Measurements from ENCODE around the gene CCNDBP1. TPM values are rescaled to one million over a fixed set of nuclear protein-coding genes. Genes with fewer than 3 reads are reported as not detected.
A peak's percentile ranks its signal among the peaks of the same experiment; 100 is the strongest.
"Not testable (repeated sequence)": the region's sequence is repeated elsewhere in the genome, so short reads cannot be mapped to it uniquely, and the experiment has no call there.

CCNDBP1 gene
- polyA plus RNA-seq, 3 donors, result 47.0 to 56.4 (median 52.6) TPM

DNA sequence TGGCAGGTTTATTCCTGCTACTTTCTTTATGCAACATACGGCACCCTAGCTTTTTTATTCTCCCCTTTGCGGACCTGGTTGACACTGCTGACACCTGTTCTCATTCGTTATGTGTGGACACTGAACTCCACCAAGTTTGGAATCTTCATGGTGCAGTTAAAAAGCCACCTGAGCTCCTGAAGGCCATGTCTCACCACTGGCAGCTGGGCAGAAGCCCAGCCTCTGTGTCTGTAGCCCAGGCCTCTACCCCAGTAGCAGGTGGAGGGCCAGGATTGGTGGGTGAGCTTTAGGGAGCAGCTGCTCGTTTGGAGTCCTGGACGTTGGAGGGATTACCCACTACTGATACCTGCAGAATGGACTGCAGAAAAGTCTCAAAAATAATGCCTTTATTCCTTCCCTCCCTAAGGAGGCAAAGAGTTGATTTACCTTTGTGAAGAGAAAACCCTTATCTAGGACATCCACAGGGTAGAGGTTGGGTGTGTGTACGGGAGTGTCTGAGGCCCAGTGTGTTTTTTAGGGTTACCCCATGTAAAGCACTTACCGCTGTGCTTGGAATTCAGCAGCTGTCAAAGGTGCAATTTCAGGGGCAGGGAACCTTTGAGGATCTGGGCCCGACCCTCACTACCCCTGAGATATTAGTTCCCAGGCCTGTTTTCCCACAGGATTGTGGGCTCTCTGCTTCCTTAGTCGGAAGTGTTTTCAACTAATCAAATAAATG lies 637 bp upstream of the CCNDBP1 start:
- no peak for DNase-seq

DNA sequence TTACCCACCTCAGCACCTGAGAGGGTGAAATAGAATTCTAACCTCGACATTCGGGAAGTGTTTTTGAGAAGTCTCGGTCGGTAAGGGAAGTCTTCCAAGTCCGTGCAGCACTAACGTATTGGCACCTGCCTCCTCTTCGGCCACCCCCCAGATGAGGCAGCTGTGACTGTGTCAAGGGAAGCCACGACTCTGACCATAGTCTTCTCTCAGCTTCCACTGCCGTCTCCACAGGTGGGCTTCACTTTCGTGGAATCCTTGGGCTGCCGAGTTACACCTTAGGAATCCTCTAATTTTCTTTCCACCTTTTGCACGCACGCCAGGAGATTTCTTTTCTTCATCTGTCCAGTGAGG lies 775 bp downstream of the CCNDBP1 start:
- DNase-seq, result no peak

DNA sequence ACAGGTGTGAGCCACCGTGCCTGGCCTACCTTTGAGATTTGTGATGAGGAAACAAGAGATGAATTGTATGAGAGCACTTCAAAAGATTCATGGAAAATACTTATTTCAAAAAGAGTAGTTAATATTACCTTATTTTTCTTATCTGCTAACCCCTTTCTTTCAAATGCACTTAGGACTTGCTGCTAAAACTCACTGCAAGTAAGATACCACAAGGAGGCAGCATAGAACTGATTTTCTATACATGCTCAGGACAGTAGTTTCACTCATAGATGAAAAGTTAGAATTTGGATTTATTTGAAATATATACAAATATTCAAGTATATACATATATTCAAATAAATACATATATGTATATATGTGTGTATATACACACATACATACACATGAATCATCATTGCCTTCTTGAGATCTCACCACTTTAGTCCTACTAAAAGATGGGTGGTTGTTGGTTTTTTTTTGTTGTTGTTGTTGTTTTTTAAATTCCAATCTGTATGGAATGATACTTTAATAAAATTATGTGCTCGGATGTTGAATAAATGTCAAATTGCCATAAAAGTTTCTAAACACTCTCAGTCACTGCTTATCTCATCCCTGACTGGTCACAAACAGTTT lies 2.4 kb downstream of the CCNDBP1 start:
- DNase-seq, result no peak

DNA sequence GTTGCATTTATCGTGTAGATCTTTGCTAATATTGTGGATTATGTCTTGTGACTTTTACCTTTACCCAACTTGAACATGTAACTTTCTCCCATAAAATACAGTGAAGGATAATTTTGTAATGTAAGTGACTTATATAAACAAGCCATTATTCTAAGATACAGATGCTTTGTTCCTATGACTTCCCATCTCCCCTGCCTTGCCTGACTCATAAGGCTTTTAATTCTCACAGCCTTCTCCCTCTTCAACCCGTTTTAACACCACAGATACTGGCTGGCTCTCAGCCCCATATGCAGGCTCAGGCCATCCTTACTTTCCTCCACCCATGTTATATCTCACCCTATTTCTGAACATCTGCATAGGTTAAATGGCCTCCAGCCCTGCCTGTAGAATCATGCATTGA lies 4.1 kb downstream of the CCNDBP1 start:
- DNase-seq, result no peak

DNA sequence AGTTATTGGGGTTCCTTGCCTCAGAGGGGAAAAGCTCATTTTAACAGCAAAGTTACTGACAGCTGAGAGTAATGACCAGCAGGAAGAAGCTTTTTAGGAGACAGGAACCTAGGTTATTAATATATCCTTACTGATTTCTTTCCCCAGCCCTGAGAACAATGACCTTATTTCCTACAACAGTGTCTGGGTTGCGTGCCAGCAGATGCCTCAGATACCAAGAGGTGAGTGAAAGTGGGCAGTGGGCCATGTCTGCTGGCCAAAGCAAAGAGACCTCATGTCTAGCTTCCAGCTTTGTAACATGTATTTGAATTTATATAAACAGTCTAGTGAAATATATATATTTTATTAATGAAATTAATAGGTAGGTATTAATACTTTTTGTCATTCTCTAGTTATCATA lies 5.0 kb downstream of the CCNDBP1 start:
- no peak for DNase-seq

DNA sequence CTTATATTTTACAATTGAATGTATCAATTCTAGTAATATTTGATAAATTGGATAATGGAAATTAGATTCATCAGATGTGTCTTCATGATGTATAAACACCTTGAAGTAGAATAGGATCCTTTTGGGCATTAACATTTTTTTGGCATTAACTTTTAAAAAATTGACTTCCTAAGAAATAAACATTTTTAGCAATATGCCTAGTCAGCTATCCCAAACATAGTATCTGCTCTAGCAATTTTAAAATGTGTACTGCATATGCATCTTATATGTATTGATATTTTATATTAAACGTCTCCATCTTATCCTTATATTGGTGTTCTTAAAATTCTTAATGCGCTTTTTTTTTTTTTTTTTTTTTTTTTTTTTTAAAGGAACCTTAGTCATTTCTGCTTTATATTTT lies 8.5 kb downstream of the CCNDBP1 start:
- DNase-seq, result no peak

DNA sequence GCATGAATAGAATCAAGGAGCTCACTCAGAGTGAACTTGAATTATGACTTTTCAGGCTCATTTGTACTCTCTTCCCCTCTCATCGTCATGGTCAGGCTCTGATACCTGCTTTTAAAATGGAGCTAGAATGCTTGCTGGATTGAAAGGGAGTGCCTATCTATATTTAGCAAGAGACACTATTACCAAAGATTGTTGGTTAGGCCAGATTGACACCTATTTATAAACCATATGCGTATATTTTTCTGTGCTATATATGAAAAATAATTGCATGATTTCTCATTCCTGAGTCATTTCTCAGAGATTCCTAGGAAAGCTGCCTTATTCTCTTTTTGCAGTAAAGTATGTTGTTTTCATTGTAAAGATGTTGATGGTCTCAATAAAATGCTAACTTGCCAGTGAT lies 9.6 kb downstream of the CCNDBP1 start:
- DNase-seq, result no peak

DNA sequence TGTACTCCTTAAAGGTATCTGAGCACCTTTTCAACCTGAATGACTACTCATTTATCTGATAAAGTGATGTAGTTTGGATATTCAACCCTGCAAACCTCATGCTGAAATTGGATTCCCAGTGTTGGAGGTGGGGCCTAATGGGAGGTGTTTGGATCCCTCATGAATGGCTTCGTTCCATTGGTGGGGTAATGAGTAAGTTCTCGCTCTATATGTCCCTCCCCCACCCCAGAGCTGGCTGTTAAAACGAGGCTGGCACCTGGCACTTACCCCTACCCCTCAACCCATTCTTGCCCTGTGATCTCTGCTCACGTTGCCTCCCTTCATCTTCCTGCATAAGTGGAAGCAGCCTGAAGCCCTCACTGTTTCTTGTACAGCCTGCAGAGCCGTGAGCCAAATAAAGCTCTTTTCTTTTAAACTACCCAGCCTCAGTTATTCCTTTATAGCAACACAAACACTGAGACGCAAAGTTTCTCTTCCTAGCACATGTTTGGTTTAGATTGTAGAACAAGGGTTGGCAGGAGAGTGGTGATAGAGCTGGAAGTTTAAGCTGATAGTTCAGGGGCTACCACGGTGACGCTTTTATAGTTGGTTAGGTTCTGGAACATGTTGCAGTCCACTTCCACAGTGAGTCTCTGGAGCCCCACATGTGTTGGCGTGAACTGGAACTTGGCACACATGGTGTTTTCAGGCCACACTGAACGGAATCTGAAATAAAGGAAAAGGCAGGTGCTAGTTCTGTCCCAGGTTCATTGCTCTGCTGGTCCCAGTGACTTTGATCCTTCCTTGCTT lies 11.8 kb downstream of the CCNDBP1 start:
- DNase-seq, result no peak

DNA sequence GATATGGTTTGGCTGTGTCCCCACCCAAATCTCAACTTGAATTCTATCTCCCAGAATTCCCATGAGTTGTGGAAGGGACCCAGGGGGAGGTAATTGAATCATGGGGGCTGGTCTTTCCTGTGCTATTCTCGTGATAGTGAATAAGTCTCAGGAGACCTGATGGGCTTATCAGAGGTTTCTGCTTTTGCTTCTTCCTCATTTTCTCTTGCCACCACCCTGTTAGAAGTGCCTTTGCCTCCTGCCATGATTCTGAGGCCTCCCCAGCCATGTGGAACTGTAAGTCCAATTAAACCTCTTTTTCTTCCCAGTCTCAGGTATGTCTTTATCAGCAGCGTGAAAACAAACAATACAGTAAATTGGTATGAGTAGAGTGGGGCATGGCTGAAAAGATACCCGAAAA lies 12.6 kb downstream of the CCNDBP1 start:
- not testable (repeated sequence) for DNase-seq

DNA sequence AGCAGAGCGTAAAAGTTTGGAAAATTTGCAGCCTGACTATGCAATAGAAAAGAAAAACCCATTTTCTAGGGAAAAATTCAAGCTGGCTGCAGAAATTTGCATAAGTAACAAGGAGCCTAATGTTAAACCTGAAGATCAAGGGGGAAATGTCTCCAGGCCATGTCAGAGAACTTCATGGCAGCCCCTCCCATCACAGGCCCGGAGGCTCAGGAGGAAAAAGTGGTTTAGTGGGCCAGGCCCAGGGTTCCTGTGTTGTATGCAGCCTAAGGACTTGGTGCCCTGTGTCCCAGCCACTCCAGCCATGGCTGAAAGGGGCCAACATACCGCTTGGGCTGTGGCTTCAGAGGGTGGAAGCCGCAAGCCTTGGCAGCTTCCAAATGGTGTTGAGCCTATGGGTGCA lies 13.4 kb downstream of the CCNDBP1 start:
- not testable (repeated sequence) for DNase-seq

DNA sequence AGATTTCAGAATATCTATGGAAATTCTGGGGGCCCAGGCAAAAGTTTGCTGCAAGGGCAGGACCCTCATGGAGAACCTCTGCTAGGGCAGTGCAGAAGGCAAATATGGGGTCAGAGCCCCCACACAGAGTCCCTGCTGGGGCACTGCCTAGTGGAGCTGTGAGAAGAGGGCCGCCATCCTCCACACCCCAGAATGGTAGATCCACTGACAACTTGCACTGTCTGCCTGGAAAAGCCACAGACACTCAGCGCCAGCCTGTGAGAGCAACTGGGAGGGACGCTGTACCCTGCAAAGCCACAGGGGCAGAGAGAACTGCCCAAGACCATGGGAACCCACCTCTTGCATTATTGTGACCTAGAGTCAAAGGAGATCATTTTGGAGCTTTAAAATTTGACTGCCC lies 13.8 kb downstream of the CCNDBP1 start:
- DNase-seq, result no peak

DNA sequence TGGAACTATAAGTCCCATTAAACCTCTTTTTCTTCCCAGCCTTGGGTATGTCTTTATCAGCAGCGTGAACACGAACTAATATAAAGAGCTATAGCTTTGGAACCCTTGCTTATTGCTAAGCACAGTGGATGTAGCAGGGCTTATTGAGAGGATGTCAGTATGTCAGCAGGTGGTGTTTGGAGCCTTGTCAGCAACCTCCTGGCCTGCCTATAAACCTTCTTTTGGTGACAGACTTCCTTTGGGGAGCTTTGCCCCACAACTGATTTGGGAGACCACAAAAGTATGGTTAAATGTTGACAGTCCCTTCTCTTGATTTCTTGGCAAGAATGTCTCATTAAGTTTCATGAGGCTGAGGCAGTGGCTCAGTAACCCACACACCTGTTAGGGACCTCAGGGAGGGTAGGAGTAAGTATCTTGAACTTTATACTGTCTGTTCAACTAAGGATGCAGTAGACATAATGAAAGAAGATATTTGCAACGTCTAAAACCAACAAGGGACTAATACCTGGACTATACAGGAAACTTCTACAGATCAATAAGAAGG lies 14.8 kb downstream of the CCNDBP1 start:
- DNase-seq, result no peak

DNA sequence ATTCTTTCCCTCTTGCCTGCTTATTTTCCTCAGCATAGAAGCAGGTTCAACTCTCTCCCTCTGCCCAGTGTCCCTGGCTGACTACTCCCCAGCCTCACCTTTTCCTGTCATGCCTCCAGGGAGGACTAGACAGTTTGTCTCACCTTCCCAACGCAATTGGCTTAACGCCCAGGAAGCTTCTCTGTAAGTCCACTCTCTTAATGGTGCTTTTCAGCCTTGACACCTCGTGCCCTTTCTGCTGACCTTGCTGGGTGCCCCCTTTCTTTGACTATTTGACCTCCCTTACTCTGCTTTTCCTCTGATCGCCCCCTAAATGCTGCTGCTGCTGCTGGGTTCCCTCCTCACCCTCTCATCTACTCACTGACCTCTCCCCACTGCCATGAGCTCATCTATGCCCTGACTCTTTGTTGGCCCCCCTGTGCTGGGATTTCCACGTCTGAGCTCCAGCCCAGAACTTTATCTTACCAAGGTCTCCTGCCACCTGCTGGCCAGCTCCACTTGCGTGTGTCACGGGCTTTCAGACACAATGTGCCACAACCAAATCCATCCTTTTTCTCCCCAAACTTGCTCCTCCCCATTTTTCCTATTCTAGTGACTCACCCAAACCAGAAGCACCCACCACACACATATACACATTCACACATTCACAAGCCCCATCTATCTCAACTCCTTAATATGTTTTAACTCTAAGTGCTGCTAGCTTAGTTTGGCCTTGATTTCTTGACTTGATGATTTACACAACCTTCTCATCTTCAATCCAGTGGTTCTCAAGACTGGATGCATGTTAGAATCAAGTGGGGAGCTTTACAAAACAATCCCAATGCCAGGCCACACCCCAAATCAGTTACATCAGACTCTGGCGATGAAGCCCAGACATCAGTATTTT lies 19.1 kb downstream of the CCNDBP1 start:
- DNase-seq, result peak; percentile 27

DNA sequence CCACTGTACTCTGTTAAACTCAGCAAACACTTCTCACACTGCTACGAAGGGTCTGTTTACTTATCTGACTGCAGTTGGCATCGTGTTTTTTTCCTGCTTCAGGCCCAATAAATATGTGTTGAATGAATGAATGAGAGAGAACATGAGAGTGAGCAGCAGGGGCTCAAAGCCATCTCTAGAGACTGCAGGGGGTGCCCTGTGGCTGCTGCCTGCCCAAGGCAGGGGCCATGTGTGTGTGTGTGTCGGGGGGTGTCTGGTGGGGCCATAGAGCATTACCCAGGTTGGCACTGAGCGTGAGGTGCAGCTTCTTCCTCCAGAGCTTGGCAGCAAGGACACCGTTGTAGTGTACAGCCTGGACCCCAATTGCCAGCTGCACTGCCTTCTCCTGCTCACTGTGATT lies 20.9 kb downstream of the CCNDBP1 start:
- no peak for DNase-seq

DNA sequence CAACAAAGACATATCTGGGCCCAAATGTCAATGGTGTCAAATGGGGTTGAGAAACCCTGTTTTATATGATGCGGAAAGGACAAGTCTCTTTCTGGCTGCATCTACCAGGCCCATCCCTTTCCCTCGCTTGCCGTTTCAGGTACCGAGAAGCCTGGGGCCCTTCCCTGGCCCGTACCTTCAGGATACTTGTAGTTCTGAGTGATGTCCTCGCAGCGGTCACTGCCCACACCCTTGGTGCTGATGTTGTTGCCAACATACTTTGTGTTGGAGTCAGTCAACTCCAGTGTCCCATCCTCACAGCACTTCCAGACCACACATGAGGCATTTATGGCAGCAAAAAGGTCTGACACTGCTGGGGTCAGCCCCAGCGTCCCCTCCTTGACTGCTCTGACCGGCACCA lies 21.8 kb downstream of the CCNDBP1 start:
- DNase-seq, result no peak

DNA sequence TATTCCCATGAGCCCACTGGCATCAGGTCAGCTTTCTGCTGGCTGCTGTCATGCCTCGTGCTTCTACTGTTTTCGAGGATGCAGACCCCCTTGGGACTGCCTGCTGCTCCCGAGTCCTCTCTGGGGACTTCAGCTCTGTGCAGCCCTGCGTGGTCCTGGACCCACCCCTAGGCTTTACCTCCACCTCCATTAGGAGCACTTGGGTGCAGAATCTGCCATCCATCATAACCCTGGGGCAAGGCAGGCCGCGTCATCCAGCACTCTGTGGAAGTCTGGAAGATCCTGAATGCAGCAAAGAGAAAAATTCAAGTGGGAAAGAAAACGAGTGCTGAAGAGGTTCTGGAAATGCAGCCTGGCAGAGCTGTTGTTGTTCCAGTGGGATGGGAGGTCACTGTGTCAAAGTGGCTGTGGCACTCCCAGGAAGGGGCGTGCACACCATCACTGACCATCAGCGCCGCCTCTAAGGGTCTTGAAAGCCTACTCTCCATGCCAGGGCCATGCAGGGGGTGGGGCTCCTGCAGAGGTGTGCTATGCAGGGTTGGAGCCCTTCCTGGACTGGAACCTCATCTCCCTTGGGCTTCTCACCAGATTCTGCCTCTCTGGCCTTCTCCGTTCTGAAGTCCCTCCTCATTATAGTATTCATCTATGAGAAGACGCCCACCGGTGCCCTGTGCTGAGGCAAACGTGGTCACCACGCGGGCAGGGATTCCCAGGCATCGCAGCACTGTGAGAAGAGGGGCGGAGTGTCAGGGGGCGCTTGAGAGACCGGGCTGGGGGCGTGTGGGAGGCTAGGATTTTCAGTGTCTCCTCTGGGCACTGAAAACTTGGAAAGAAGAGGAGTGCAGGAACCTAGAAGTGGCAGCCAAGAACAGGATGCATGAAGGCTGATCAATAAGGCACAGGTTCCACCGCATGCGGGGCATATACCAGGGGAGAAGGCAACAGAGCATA lies 23.1 kb downstream of the CCNDBP1 start:
- DNase-seq, result no peak

DNA sequence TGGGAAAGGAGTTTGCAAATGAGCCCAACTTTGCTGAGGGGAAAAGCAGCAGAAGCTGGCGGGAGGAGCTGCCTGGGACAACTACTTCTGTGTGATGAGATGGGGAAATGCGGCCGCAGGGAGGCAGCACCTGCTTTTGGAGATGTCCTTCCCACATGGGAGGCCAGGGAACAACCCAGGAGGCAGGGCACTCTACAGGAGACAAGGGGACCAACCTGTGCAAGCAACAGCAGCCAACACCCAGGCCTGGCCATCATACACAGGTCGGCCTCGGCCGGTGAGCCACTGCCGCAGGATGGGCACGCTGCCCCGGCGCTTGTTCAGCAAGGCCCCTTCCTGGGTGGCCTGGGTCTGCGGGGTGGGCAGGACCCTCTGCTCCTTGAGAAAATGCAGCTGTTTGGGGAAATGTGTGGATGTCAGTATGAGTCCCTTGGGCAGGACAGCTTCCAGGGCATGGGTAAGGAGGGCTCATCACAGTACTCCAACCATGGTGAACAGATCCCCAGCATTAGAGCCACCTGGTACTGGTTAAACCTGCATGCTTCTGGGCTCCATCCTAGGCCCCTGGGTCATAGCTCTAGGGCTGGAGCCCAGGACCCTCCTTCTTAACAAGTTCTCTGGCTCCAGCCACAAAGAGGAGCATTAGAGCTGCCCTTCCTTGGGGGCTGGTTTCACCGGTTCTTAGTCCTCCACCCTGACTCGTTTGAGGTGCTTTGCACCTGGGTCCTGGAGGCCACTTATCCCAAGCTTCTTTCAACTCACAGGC lies 24.0 kb downstream of the CCNDBP1 start:
- DNase-seq, result no peak

DNA sequence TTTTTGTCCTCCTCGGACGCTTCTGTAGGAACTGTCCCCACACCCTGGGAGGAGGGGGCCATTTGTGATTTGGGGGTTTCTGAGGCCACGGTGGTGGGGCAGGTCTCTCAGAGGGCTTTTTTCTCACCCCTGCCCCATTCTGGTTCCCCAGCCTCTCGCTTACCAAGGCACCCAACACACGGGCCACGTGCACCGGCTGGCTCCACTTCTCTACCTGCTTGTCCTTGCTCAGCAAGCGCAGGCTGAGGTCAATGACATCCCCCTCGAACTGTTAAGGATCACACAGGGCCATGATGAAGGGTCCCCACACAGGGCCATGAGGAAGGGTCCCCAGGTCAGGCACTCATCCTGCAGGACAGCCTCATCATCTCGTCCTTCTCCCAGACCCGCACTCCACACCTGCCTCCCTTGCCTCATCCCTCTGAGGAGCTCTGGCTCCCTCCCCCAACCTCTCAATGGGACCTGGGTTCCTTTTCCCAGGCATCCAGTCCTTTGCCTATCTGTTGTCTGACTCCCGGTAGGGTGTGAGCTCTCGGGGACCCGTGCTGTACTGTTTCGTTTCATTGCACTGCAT lies 25.1 kb downstream of the CCNDBP1 start:
- DNase-seq, result no peak

DNA sequence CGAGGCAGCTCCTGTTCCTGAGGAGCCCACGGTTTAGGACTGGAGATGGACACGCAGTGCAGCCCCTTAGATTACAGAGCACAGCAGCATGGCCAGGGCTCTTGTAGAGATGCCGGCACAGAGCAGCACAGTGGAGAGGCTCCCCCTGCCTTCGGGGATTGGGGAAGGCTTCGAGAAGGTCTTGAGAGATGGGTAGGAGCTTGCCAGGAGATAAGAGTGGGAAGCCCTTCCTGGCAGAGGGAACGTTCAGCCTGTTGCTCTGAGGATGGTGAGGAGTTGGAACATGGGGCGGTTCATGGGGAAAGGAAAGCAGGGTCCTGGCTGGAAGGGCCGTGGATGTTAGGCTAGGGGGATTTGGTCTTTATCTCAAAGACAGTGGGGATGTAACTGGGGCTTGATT lies 25.6 kb downstream of the CCNDBP1 start:
- no peak for DNase-seq
